Stimulated activated CD4-positive, alpha-beta T cell treated with anti-CD3 and anti-CD28 coated beads, Interleukin-12 subunit alpha, Interleukin-12 subunit beta, amount 100 ng/mL, for 4 hours (primary cell): ENCODE data around the gene JADE2.
A peak's percentile ranks its signal among the peaks of the same experiment; 100 is the strongest.
"Not testable (repeated sequence)": the region's sequence is repeated elsewhere in the genome, so short reads cannot be mapped to it uniquely, and the experiment has no call there.

Experiments
- DNase-seq: peaks from one replicate; pipeline ENCODE4 v3.0.0-alpha.2; 2020

The JADE2 gene

GRCh38 chr5:134554319-134555222 is 29.1 kb downstream of the JADE2 start:
- DNase-seq, result peak; percentile 53

GRCh38 chr5:134555223-134555889 is 29.9 kb downstream of the JADE2 start:
- no peak for DNase-seq

GRCh38 chr5:134555890-134556311 is 30.4 kb downstream of the JADE2 start:
- DNase-seq, result peak; percentile 74

- DNase-seq, result not testable (repeated sequence)
Observed at GRCh38 chr5:134556588-134556987, 31.1 kb downstream of the JADE2 start.

- no peak for DNase-seq
Observed at GRCh38 chr5:134556994-134557393, 31.5 kb downstream of the JADE2 start.

- no peak for DNase-seq
Observed at GRCh38 chr5:134559672-134560071, 34.2 kb downstream of the JADE2 start.

- DNase-seq, result no peak
Observed at GRCh38 chr5:134560698-134561097, 35.2 kb downstream of the JADE2 start.

GRCh38 chr5:134561871-134562296 is 36.4 kb downstream of the JADE2 start:
- no peak for DNase-seq

GRCh38 chr5:134563221-134563620 is 37.8 kb downstream of the JADE2 start:
- no peak for DNase-seq

GRCh38 chr5:134563962-134564361 is 38.5 kb downstream of the JADE2 start:
- DNase-seq, result no peak

- DNase-seq, result no peak
Observed at GRCh38 chr5:134564396-134564795, 38.9 kb downstream of the JADE2 start.

- DNase-seq, result no peak
Observed at GRCh38 chr5:134565791-134566740, 40.6 kb downstream of the JADE2 start.

GRCh38 chr5:134566741-134567221 is 41.3 kb downstream of the JADE2 start:
- DNase-seq, result no peak

GRCh38 chr5:134567641-134568336 is 42.3 kb downstream of the JADE2 start:
- no peak for DNase-seq

- no peak for DNase-seq
Observed at GRCh38 chr5:134568337-134568700, 42.8 kb downstream of the JADE2 start.

- no peak for DNase-seq
Observed at GRCh38 chr5:134568761-134569695, 43.6 kb downstream of the JADE2 start.

GRCh38 chr5:134569758-134570364 is 44.4 kb downstream of the JADE2 start:
- no peak for DNase-seq

- DNase-seq, result no peak
Observed at GRCh38 chr5:134570365-134570758, 44.9 kb downstream of the JADE2 start.

GRCh38 chr5:134570886-134571285 is 45.4 kb downstream of the JADE2 start:
- DNase-seq, result no peak

GRCh38 chr5:134571693-134572405 is 46.4 kb downstream of the JADE2 start:
- no peak for DNase-seq
